Body of pancreas (tissue), 4 donors: Measurements from ENCODE around the gene ADCY2. TPM values are rescaled to one million over a fixed set of nuclear protein-coding genes. Genes with fewer than 3 reads are reported as not detected.

Source experiments
- ATAC-seq: fragments of 150-250 bp; one replicate; pipeline ENCODE4 v1.9.1; 2016
- DNase-seq, 4 donors: peaks; one replicate each; pipeline ENCODE4 v3.0.0-alpha.2; 2019
- H3K27ac ChIP-seq, 4 donors: fragments of 200-600 bp; sonication (generic); 1 replicate in 3 of 4; 2 replicates in 1 of 4; pipeline versions ENCODE4 v1.5.1 to v1.6.1; 2016 to 2019; ENCODE audit warnings: mild to moderate bottlenecking in 1 of 4, mixed read lengths in 1 of 4, moderate library complexity in 1 of 4
- H3K27me3 ChIP-seq, 2 donors: fragments of 200-600 bp; sonication (generic); one replicate each; pipeline ENCODE4 v1.6.0; 2016; ENCODE audit warnings: mild to moderate bottlenecking in 1 of 2
- H3K36me3 ChIP-seq, 2 donors: fragments of 200-600 bp; sonication (generic); replicated peaks in 1 of 2; 2 replicates each; pipeline ENCODE4 v1.5.1; 2016; ENCODE audit warnings: low read depth in 2 of 2; ENCODE audit not compliant: insufficient read depth in 1 of 2
- H3K4me1 ChIP-seq: fragments of 200-600 bp; sonication (generic); one replicate; pipeline ENCODE4 v1.6.0; 2016
- H3K4me3 ChIP-seq, 2 donors: fragments of 200-600 bp; sonication (generic); 1 replicate in 1 of 2; 2 replicates in 1 of 2; pipeline ENCODE4 v1.5.1; 2016 to 2019
- H3K9me3 ChIP-seq, 3 donors: fragments of 200-600 bp; sonication (generic); 1 replicate in 2 of 3; 2 replicates in 1 of 3; pipeline ENCODE4 v1.5.1; 2016
- CTCF ChIP-seq, 7 experiments: fragments of 450-650 bp in 4 of 7; fragments of 200-600 bp in 3 of 7; sonication (generic) in 3 of 7; IDR thresholded peaks; one replicate each; pipeline ENCODE4 v1.5.1; 2016 to 2019; ENCODE audit warnings: antibody characterized with exemption in 7 of 7
- POLR2A ChIP-seq, 3 donors: fragments of 450-650 bp; IDR thresholded peaks; one replicate each; pipeline ENCODE4 v1.6.1; 2016; ENCODE audit warnings: antibody characterized with exemption in 3 of 3, mild to moderate bottlenecking in 2 of 3
- WGBS, 2 donors: methylation state at CpG; one replicate each; pipeline ENCODE4 v1.1.5; 2017; 5-methylcytosine and 5-hydroxymethylcytosine counted together
- intact Hi-C: fragments of 100-400 bp; cut with DNase I; formaldehyde crosslinking; loops from one replicate; pipeline ENCODE4 v1.15.1; 2023
- total RNA-seq, 2 donors: library from RNA; depleted of rRNA; stranded (reverse); fragments of >200 nt; gene quantifications; one replicate each; pipeline ENCODE4 v1.1.0, GENCODE V29; 2016

Gene ADCY2
- total RNA-seq, 2 donors from 2014 or later: 0.52 to 4.6 TPM

GRCh38 chr5:7764452-7764851 is 368.5 kb downstream of the ADCY2 start:
- Histone ChIP-seq H3K36me3 (no peaks in the 10 kb centered on the region), H3K27ac (no peak overlapping the region), H3K4me3 (no peak overlapping the region), H3K4me1 (peaks cover 9% of the 10 kb centered on the region), H3K9me3 (no peaks in the 10 kb centered on the region), H3K27me3 (no peaks in the 10 kb centered on the region)
- DNase-seq (no peak), ATAC-seq (no peak)
- intact Hi-C loops: no loop called here
- 44 to 60% methylated on average over 1 of the region's 1 CpG for WGBS, 2 donors
- TF ChIP-seq CTCF (IDR thresholded peaks at IDR 0.05) (no peak), POLR2A (IDR thresholded peaks at IDR 0.05) (no peak)

GRCh38 chr5:7770436-7770835 is 374.5 kb downstream of the ADCY2 start:
- Histone ChIP-seq H3K36me3 (no peaks in the 10 kb centered on the region), H3K9me3 (no peaks in the 10 kb centered on the region), H3K27me3 (no peaks in the 10 kb centered on the region), H3K4me1 (peaks cover 6% of the 10 kb centered on the region), H3K27ac (no peak overlapping the region), H3K4me3 (no peak overlapping the region)
- TF ChIP-seq CTCF (IDR thresholded peaks at IDR 0.05) (no peak), POLR2A (IDR thresholded peaks at IDR 0.05) (no peak)
- intact Hi-C loops: no loop called here
- 49 to 59% methylated on average over 2 of the region's 2 CpGs for WGBS, 2 donors
- ATAC-seq (no peak), DNase-seq (no peak)

- intact Hi-C loops: no loop called here
- Histone ChIP-seq H3K9me3 (no peaks in the 10 kb centered on the region), H3K4me1 (no peaks in the 10 kb centered on the region), H3K4me3 (no peak overlapping the region), H3K36me3 (no peaks in the 10 kb centered on the region), H3K27ac (no peak overlapping the region), H3K27me3 (no peaks in the 10 kb centered on the region)
- TF ChIP-seq CTCF (IDR thresholded peaks at IDR 0.05) (no peak), POLR2A (IDR thresholded peaks at IDR 0.05) (no peak)
- WGBS, 2 donors: 73 to 87% methylated on average over 6 of the region's 6 CpGs
- DNase-seq: no peak
- ATAC-seq: no peak
Measured at GRCh38 chr5:7772141-7772540, 376.2 kb downstream of the ADCY2 start.

GRCh38 chr5:7773178-7773577 is 377.2 kb downstream of the ADCY2 start:
- TF ChIP-seq CTCF (IDR thresholded peaks at IDR 0.05) (no peak), POLR2A (IDR thresholded peaks at IDR 0.05) (no peak)
- Histone ChIP-seq H3K36me3 (no peaks in the 10 kb centered on the region), H3K9me3 (no peaks in the 10 kb centered on the region), H3K4me3 (no peak overlapping the region), H3K27me3 (no peaks in the 10 kb centered on the region), H3K27ac (no peak overlapping the region), H3K4me1 (no peaks in the 10 kb centered on the region)
- ATAC-seq: no peak
- intact Hi-C loops: no loop called here
- no peak for DNase-seq
- WGBS, 2 donors: 73 to 81% methylated on average over 6 of the region's 6 CpGs

- Histone ChIP-seq H3K36me3 (no peaks in the 10 kb centered on the region), H3K4me3 (no peak overlapping the region), H3K27ac (no peak overlapping the region), H3K4me1 (no peaks in the 10 kb centered on the region), H3K9me3 (no peaks in the 10 kb centered on the region), H3K27me3 (no peaks in the 10 kb centered on the region)
- 66 to 76% methylated on average over 4 of the region's 4 CpGs for WGBS, 2 donors
- ATAC-seq (no peak), DNase-seq (no peak)
- intact Hi-C loops: no loop called here
- TF ChIP-seq POLR2A (IDR thresholded peaks at IDR 0.05): no peak
- no peak for TF ChIP-seq CTCF (IDR thresholded peaks at IDR 0.05)
Measured at GRCh38 chr5:7776442-7776841, 380.5 kb downstream of the ADCY2 start.
